Measurements from ENCODE around the gene ITPR1.

The ITPR1 gene

GRCh38 chr3:4741106-4741403, 247.9 kb downstream of the ITPR1 start:
- Histone ChIP-seq H3K4me3 (ENCODE audit: low read depth, low read length) (no peak overlapping the region), H3K9ac (ENCODE audit: low read depth, low read length) (no peak overlapping the region), H3K9me3 (ENCODE audit: control insufficient read depth, insufficient read depth, low read length) (no peaks in the 10 kb centered on the region), H3K27me3 (ENCODE audit: control insufficient read depth, insufficient read depth, low read length) (no peaks in the 10 kb centered on the region), H3K4me1 (ENCODE audit: control insufficient read depth, insufficient read depth, low read length) (no peaks in the 10 kb centered on the region), H3K36me3 (ENCODE audit: control insufficient read depth, insufficient read depth, low read length) (no peaks in the 10 kb centered on the region)

GRCh38 chr3:4741404-4742307, 248.5 kb downstream of the ITPR1 start:
- Histone ChIP-seq H3K27me3 (ENCODE audit: control insufficient read depth, insufficient read depth, low read length) (no peaks in the 10 kb centered on the region), H3K4me1 (ENCODE audit: control insufficient read depth, insufficient read depth, low read length) (no peaks in the 10 kb centered on the region), H3K9me3 (ENCODE audit: control insufficient read depth, insufficient read depth, low read length) (no peaks in the 10 kb centered on the region), H3K36me3 (ENCODE audit: control insufficient read depth, insufficient read depth, low read length) (no peaks in the 10 kb centered on the region), H3K9ac (ENCODE audit: low read depth, low read length) (no peak overlapping the region), H3K4me3 (ENCODE audit: low read depth, low read length) (no peak overlapping the region)

- no peaks in the 10 kb centered on the region for H3K9me3 ChIP-seq (ENCODE audit: control insufficient read depth, insufficient read depth, low read length)
- no peaks in the 10 kb centered on the region for H3K36me3 ChIP-seq (ENCODE audit: control insufficient read depth, insufficient read depth, low read length)
- H3K9ac ChIP-seq (ENCODE audit: low read depth, low read length), result no peak overlapping the region
- H3K4me1 ChIP-seq (ENCODE audit: control insufficient read depth, insufficient read depth, low read length), result no peaks in the 10 kb centered on the region
- H3K27me3 ChIP-seq (ENCODE audit: control insufficient read depth, insufficient read depth, low read length), result no peaks in the 10 kb centered on the region
- no peak overlapping the region for H3K4me3 ChIP-seq (ENCODE audit: low read depth, low read length)
These were observed 249.2 kb downstream of the ITPR1 start for GRCh38 chr3:4742359-4742758.

GRCh38 chr3:4743371-4743770, 250.2 kb downstream of the ITPR1 start:
- Histone ChIP-seq H3K36me3 (ENCODE audit: control insufficient read depth, insufficient read depth, low read length) (no peaks in the 10 kb centered on the region), H3K9me3 (ENCODE audit: control insufficient read depth, insufficient read depth, low read length) (no peaks in the 10 kb centered on the region), H3K27me3 (ENCODE audit: control insufficient read depth, insufficient read depth, low read length) (no peaks in the 10 kb centered on the region), H3K4me1 (ENCODE audit: control insufficient read depth, insufficient read depth, low read length) (no peaks in the 10 kb centered on the region), H3K9ac (ENCODE audit: low read depth, low read length) (no peak overlapping the region), H3K4me3 (ENCODE audit: low read depth, low read length) (no peak overlapping the region)

GRCh38 chr3:4744405-4745234, 251.5 kb downstream of the ITPR1 start:
- no peaks in the 10 kb centered on the region for H3K9me3 ChIP-seq (ENCODE audit: control insufficient read depth, insufficient read depth, low read length)
- no peak overlapping the region for H3K4me3 ChIP-seq (ENCODE audit: low read depth, low read length)
- H3K4me1 ChIP-seq (ENCODE audit: control insufficient read depth, insufficient read depth, low read length), result no peaks in the 10 kb centered on the region
- H3K36me3 ChIP-seq (ENCODE audit: control insufficient read depth, insufficient read depth, low read length), result no peaks in the 10 kb centered on the region
- no peak overlapping the region for H3K9ac ChIP-seq (ENCODE audit: low read depth, low read length)
- H3K27me3 ChIP-seq (ENCODE audit: control insufficient read depth, insufficient read depth, low read length), result no peaks in the 10 kb centered on the region

- Histone ChIP-seq H3K27me3 (ENCODE audit: control insufficient read depth, insufficient read depth, low read length) (no peaks in the 10 kb centered on the region), H3K9ac (ENCODE audit: low read depth, low read length) (no peak overlapping the region), H3K4me1 (ENCODE audit: control insufficient read depth, insufficient read depth, low read length) (peaks cover 2% of the 10 kb centered on the region), H3K36me3 (ENCODE audit: control insufficient read depth, insufficient read depth, low read length) (no peaks in the 10 kb centered on the region), H3K9me3 (ENCODE audit: control insufficient read depth, insufficient read depth, low read length) (no peaks in the 10 kb centered on the region), H3K4me3 (ENCODE audit: low read depth, low read length) (no peak overlapping the region)
These were observed 252.1 kb downstream of the ITPR1 start for GRCh38 chr3:4745235-4745610.

GRCh38 chr3:4746241-4746958, 253.3 kb downstream of the ITPR1 start:
- no peak overlapping the region for H3K4me3 ChIP-seq (ENCODE audit: low read depth, low read length)
- H3K9ac ChIP-seq (ENCODE audit: low read depth, low read length), result no peak overlapping the region
- H3K27me3 ChIP-seq (ENCODE audit: control insufficient read depth, insufficient read depth, low read length), result no peaks in the 10 kb centered on the region
- no peaks in the 10 kb centered on the region for H3K9me3 ChIP-seq (ENCODE audit: control insufficient read depth, insufficient read depth, low read length)
- peaks cover 6% of the 10 kb centered on the region for H3K4me1 ChIP-seq (ENCODE audit: control insufficient read depth, insufficient read depth, low read length)
- no peaks in the 10 kb centered on the region for H3K36me3 ChIP-seq (ENCODE audit: control insufficient read depth, insufficient read depth, low read length)

GRCh38 chr3:4748127-4748526, 255.0 kb downstream of the ITPR1 start:
- no peaks in the 10 kb centered on the region for H3K9me3 ChIP-seq (ENCODE audit: control insufficient read depth, insufficient read depth, low read length)

GRCh38 chr3:4748701-4749378, 255.7 kb downstream of the ITPR1 start:
- Histone ChIP-seq H3K9ac (ENCODE audit: low read depth, low read length) (no peak overlapping the region), H3K4me1 (ENCODE audit: control insufficient read depth, insufficient read depth, low read length) (peaks cover 6% of the 10 kb centered on the region), H3K36me3 (ENCODE audit: control insufficient read depth, insufficient read depth, low read length) (no peaks in the 10 kb centered on the region), H3K4me3 (ENCODE audit: low read depth, low read length) (no peak overlapping the region), H3K27me3 (ENCODE audit: control insufficient read depth, insufficient read depth, low read length) (no peaks in the 10 kb centered on the region), H3K9me3 (ENCODE audit: control insufficient read depth, insufficient read depth, low read length) (no peaks in the 10 kb centered on the region)

More at GRCh38 chr3:4748127-4748526, 255.0 kb downstream of the ITPR1 start:
- H3K36me3 ChIP-seq (ENCODE audit: control insufficient read depth, insufficient read depth, low read length), result no peaks in the 10 kb centered on the region
- H3K27me3 ChIP-seq (ENCODE audit: control insufficient read depth, insufficient read depth, low read length), result no peaks in the 10 kb centered on the region
- H3K9ac ChIP-seq (ENCODE audit: low read depth, low read length), result no peak overlapping the region
- peaks cover 6% of the 10 kb centered on the region for H3K4me1 ChIP-seq (ENCODE audit: control insufficient read depth, insufficient read depth, low read length)
- H3K4me3 ChIP-seq (ENCODE audit: low read depth, low read length), result no peak overlapping the region

GRCh38 chr3:4749567-4750002, 256.4 kb downstream of the ITPR1 start:
- H3K9ac ChIP-seq (ENCODE audit: low read depth, low read length), result no peak overlapping the region
- H3K36me3 ChIP-seq (ENCODE audit: control insufficient read depth, insufficient read depth, low read length), result no peaks in the 10 kb centered on the region
- peaks cover 6% of the 10 kb centered on the region for H3K4me1 ChIP-seq (ENCODE audit: control insufficient read depth, insufficient read depth, low read length)
- H3K27me3 ChIP-seq (ENCODE audit: control insufficient read depth, insufficient read depth, low read length), result no peaks in the 10 kb centered on the region
- no peak overlapping the region for H3K4me3 ChIP-seq (ENCODE audit: low read depth, low read length)
- H3K9me3 ChIP-seq (ENCODE audit: control insufficient read depth, insufficient read depth, low read length), result no peaks in the 10 kb centered on the region

- H3K4me3 ChIP-seq (ENCODE audit: low read depth, low read length), result no peak overlapping the region
- H3K4me1 ChIP-seq (ENCODE audit: control insufficient read depth, insufficient read depth, low read length), result peaks cover 6% of the 10 kb centered on the region
- no peaks in the 10 kb centered on the region for H3K9me3 ChIP-seq (ENCODE audit: control insufficient read depth, insufficient read depth, low read length)
- no peak overlapping the region for H3K9ac ChIP-seq (ENCODE audit: low read depth, low read length)
- H3K36me3 ChIP-seq (ENCODE audit: control insufficient read depth, insufficient read depth, low read length), result no peaks in the 10 kb centered on the region
- no peaks in the 10 kb centered on the region for H3K27me3 ChIP-seq (ENCODE audit: control insufficient read depth, insufficient read depth, low read length)
These were observed 257.3 kb downstream of the ITPR1 start for GRCh38 chr3:4750306-4750968.

Measured in iPS-15b (cell line).